GM21717 (cell line): ENCODE results near the gene FXYD1.

Experiments used
- ATAC-seq: cut with Tn5 transposase; IDR thresholded peaks from one replicate; pipeline ENCODE4 v1.9.1; 2021; ENCODE audit warnings: mild to moderate bottlenecking, moderate library complexity; ENCODE audit not compliant: unreplicated experiment

FXYD1 gene

DNA sequence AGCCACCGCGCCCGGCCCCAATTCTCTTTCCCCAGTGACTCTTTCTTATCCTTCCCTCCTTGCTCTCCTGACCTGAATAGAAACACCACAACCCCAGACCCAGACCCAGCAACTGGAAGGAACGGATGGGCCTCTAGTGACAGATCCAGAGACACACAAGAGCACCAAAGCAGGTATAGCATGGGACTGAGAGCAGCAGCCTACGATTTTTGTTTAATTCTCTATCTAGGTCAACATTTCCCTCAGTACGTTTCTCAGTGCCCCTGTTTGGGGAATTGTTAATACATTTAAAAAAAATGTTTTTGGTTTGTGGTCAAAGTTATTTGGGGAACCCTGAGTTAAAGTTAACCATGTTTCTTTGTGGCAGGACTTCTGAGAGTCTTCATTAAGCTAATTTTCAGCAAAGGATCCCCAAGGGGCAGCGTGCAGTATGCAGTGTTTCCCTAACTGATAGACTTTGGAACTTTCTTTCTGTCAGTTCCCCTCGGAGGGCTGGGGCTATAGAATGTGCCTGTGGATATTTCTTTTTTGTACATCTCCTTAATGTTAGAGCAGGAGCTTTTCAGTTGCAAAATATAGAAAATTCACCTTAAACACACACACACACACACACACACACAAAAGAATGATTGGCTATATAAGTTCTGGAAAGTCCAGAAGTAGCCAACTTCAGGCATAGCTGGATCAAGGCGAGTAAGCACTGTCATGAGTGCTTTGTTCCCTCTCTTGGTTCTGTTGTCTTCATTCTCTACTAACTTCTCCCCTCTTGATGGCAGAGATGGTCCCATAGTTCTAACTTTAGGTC, 22.2 kb downstream of the FXYD1 start:
- ATAC-seq: no peak

DNA sequence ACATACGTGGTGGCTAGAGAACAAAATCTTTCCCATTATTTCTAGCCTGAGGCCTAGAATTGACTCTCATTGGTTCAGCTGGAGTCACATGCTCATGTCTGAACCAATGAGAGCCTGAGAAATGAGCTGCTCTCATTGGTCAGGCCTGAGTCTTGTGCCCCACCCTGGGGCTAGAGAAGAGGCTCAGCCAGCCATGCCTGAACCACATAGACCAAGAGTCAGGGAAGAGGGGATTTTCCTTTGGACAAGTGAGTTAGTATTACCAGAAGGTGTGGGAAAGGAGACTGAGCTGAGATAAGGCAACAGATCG, 22.8 kb downstream of the FXYD1 start:
- ATAC-seq: no peak

DNA sequence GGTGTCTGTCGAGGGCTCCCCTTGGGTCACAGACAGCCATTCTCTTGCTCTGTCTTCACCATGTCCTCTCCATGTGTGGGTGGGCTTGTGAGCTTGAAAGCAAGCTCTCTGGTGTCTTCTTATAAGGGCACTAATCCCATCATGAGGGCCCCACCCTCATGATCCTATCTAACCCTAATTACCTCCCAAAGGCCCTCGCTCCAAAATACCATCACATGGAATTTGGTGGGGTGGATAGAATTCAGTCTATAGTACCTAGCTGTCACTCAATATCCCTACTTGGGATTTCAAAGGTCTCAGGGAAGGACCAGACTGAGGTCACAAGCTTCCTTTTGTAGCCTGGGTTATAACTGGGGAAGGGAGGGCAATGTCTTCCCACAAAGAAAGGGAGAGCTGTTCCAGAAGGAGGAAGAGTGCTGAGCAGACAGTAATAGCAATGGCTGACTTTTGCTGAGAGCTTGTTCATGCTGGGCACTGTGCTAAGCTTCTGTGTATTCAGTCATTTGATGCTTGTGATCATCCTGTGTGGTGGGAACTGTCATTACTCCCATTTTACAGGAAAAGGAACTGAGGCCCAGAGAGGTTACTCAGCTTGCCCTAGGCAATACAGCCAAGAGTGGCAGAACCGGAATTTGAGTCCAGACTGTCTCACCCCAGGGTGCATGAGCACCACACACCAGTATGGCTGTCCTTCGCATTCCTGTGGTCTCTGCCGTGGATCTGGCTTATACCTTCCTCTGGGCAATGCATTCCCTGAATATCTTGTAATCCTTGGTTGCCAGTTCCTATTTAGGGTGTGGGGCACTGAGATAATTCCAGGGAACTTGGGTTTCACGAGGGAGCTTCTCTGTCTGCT, 24.1 kb downstream of the FXYD1 start:
- ATAC-seq: no peak

DNA sequence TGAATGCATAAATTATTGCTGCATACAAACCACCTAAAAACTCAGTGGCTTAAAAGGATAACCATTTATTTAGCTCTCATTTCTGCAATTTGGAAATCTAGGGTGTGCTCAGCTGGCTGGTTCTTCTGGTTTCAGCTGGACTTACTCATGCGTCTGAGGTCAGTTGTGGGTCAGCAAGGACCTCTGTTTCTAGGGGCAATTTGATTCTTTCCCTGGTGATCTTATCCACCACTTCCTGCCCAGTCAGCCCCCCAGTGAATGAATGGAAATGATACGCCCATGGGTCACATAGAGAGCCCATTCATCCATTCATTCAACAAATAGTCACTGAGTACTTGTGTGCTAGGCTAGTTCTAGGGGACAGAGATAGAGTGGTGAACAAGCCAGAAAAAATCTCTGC, 25.8 kb downstream of the FXYD1 start:
- ATAC-seq: no peak

DNA sequence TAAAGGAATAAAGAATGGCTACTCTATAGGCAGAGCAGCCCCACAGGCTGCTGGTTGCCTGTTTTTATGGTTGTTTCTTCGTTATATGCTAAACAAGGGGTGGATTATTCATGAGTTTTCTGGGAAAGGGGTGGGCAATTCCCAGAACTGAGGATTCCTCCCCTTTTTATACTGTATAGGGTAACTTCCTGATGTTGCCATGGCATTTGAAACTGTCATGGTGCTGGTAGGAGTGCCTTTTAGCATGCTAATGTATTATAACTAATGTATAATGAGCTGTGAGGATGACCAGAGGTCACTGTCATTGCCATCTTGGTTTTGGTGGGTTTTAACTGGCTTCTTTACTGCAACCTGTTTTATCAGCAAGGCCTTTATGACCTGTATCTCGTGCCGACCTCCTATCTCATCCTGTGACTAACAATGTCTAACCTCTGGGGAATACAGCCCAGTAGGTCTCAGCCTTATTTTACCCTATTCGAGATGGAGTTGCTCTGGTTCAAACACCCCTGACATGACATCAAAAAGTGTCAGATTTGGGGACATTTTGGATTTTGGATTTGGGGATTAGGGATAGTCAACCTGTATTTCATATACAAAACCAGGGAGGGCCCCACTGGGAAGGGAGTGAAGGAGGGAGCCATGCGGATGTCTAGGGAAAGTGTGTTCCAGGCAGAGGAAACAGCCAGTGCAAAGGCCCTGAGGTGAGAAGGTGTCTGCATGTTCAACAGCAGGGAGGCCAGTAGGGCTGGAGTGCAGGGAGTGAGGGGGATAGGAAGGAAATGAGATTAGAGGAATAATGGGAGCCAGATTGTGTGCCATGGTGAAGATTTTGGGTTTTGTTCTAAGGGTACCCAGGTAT, 26.8 kb downstream of the FXYD1 start:
- ATAC-seq: no peak

DNA sequence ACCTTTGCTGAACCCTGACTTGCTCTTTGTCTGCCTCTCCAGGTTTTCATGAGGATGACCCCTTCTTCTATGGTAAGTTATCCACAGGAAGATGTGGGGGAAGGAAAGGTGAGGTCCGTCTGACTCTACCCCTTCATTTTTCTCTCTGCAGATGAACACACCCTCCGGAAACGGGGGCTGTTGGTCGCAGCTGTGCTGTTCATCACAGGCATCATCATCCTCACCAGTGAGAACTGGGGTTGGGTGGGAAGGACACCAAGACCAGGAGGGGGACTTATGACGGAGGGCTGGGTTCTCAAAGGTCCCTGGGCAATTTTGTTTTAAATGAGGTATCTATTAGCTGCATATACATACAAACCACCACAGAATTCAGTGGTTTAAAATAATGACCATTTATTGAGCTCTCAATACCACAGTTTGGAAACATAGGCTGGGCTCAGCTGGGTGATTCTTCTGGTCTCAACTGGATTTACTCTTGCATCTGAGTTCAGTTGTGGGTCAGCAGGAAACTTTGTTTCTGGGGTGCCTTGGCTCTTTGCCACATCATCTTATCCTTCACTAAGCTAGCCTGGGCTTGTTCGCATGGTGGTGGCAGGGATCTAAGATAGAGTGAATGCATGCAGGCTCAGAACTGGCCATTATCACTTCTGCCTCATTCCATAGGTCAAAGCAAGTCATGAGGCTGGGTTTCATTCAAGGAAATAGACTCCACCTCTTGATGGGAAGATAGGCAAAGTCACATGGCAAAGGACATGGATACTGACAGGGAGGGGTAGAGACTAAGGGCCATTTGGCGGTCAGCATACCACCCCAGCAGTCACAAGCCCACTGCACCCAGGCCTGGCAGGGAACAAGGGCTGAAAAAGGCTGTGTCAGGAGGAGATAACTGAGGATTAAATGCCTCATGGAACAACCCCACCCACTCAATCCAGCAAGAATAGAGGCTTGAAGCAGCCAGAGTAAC, 27.8 kb downstream of the FXYD1 start:
- no peak for ATAC-seq

DNA sequence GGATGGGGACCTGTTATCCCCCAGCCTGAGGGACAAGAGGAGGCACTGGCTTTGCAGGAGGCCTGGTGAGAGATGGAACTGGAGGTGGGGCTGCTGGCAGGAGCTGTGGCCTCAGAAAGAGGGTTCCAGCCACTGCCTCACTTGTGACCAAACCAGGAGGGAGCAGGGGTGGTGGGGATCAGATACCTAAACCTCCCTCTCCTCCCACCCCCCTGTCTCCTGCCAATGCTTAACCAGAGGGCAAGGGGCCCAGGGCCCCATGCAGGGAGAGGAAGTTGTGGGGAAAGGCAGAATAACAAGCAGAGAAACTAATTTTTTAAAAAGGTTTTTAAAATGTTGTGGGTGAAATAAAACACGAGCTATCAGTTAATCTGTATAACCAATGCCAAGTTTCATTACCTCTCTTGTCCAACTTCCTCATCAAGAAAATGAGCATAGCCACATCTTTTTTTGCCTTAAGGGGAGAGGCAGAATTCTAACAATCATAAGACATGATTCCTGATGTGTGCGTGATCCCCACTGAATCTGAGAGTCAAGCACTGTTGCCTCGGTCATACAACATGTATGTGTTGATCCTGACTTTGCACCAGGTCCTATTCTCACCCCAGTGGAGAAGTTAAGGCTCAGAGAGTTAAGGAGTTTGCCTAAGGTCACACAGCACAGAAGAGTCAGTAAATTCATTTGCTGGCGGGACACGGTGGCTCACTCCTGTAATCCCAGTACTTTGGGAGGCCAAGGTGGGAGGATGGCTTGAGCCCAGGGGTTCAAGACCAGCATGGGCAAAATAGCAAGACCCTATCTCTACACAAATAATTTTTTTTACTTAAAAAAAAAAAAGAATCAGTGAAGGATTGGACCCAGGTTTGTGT, 28.9 kb downstream of the FXYD1 start:
- ATAC-seq: no peak

DNA sequence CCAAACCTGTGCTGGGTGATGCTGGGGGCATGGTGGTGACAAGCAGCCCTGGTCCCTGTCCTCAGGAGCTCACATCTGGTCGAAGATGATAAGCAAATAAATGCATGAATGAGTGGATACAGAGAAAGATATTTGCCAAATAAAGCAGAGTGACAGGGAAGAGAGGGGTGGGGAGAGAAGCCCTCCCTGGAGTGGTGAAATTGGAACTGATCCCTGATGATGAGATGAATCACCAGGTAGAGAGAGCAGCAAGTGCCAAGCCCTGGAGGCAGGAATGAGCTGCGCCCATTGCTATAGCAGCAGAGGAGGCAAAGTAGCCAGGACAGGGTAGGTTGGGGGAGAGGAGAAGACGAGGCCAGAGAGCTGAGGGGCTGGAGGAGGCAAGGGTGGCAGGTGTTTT, 29.6 kb downstream of the FXYD1 start:
- ATAC-seq: no peak

DNA sequence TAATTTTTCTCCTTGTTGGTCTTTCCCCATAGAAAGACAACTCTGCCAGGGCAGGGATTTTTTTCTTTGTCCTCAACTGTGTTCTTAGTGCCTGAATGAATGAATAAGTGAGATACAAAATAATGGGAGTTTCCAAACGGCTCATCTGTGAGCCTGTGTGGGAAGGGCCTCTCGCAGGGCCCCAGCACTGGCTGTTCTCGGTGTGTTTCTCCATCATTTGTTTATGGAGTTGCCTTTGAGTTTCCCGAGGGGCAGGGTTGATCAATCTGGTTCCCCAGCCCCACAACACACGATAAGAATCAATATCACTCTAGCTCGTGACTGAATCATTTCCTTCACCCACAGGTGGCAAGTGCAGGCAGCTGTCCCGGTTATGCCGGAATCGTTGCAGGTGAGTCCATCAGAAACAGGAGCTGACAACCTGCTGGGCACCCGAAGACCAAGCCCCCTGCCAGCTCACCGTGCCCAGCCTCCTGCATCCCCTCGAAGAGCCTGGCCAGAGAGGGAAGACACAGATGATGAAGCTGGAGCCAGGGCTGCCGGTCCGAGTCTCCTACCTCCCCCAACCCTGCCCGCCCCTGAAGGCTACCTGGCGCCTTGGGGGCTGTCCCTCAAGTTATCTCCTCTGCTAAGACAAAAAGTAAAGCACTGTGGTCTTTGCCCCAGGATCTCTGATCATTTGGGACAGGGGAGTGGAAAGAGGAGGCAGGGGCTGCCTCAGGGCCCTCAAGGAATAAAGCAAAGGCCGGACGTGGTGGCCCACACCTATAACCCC, 30.8 kb downstream of the FXYD1 start:
- ATAC-seq: no peak

DNA sequence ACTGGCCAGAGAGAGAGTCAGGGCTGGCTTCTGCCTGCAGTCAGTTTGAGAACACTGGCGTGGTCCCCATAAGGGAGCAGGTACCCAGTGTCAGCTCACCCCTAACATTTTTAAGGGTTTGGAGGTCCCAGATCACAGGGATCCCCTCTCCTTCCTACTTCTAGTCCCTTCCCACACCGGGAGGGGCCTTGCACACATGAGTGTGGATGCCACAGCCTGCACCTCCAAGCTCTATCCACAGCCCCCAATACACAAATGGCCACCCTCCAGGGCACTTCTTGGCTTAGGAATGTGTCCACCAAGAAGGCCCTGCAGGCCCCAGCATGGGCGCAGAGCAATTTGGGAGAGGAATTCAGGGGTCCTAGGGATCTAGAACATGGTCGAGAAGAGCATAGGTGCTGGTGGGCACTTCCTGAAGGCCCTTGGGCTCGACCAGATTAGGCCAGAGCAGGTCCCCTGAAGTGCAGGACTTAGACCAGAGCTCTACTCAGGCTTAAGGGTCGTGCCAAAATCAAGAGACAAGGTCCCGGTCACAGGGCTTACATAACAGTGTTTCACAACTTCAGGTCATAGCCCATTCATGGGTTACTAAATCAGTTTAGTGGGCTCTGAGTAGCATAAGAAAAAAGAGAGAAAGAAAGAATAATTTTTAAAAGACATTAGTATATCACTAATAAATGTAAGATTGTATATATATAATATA, 31.9 kb downstream of the FXYD1 start:
- no peak for ATAC-seq

DNA sequence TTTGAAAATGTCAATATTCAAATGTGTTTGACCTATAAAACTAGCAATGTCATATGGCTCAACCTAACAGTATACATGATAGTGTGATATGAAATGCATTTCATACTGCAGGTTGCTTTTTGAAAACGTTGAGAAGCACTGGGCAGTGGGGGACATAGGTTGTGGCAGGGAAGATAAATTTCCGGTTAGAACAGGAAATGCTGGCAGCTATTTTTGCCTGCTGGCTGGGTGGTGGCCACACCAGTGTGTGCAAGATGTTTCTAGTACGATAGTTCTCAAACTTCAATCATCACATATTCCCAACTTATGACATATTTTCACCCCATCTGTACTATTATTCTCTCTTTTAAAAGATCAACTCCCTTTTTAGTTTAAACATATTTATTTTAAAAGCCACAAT, 33.1 kb downstream of the FXYD1 start:
- ATAC-seq: no peak

DNA sequence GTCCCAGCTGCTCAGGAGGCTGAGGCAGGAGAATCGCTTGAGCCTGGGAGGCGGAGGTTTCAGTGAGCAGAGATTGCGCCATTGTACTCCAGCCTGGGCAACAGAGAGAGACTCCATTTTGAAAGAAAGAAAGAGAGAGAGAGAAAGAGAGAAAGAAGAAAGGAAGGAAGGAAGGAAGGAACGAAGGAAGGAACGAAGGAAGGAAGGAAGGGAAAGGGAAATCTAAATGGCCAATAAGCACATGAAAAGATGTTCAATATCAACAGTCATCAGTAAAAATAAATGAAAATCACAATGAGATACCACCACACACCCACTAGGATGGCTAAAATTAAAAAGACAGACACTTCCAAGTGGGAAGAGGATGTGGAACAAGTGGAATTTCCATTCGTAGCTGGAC, 35.6 kb downstream of the FXYD1 start:
- ATAC-seq: no peak

DNA sequence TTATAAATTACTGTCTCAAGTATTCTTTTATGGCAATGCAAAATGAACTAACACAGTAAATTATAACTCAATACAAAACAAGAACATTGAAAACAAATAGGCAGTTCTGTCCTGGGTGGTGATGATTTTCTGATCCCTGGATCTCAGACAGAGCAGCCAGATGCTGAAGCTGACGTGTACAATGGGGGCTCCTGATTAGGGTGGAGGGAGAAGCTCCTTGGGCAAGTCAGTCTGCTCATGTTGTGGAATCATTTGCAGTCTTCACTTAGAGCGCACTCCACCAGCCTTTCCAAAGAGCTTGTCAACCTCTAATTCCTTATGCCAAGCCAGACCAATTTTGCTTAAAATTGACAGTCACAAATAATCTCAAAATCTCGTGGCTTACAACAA, 37.6 kb downstream of the FXYD1 start:
- no peak for ATAC-seq

DNA sequence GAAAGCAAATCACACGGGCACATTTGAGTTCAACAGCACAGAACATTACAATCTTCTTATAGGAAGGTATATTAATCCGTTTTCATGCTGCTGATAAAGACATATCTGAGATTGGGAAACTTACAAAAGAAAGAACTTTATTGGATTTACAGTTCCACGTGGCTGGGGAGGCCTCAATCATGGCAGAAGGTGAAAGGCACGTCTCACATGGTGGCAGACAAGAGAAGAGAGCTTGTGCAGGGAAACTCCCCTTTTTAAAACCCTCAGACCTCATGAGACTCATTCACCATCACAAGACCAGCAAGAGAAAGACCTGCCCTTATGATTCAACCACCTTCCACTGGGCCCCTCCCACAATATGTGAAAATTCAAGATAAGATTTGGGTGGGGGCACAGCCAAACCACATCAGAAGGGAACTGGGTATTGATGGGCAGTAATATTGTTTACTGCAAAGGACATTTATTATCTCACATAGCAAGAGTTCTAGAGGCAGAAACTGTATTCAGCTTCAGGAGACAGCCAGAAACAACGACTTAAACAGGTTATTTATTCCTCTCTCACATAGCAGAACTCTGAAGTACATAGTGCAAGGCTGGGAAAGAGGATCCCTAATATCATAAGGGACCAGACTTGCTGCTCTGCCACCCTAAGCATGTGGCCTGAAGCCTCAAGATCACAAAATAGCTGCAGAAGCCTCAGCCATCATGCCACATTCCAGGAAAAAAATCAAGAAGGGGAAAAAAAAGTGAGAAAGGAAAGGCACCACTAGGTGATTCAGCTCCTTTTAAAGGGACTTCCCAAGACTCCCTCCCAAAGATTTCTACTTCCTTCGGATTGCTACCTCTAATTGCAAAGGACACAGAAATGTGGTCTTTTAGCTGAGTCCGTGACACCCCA, 39.0 kb downstream of the FXYD1 start:
- ATAC-seq: no peak

DNA sequence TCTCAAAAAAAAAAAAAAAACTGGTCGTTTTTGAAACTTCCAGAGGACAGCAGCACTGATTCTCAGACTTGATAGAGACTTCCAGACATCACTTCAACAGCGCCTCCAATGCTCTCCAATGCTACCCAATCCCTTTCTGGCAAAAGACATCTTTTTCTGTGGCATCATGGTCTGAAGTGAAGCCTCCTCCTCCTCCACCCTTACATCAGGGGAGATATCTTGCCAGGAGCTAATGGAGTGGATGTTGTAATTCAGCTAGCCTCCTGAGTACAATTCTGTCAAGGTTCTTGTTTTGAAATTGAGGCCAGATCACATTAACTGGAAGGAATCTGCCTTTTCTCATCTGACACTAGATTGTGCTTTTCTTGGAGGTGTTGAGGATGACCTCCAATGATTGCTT, 40.1 kb downstream of the FXYD1 start:
- no peak for ATAC-seq

DNA sequence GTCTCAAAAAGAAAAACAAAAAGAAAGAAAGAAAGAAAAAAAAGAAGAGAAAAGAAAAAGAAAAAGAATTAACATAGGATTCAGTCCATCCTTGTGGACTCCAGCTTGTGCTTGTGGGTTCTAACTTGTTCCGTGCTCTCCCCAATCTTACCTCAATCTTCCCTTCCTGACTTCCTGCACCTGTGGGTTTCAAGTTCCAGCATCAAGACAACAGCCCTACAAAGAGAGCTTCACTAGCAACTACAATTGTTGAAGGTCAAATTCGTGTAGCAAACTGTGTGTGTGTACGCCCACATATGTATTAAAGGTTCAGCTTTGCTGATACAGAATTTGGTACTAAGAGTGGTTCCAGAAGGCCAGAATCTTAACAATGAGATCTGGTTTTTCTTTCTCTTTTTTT, 41.2 kb downstream of the FXYD1 start:
- ATAC-seq: no peak

DNA sequence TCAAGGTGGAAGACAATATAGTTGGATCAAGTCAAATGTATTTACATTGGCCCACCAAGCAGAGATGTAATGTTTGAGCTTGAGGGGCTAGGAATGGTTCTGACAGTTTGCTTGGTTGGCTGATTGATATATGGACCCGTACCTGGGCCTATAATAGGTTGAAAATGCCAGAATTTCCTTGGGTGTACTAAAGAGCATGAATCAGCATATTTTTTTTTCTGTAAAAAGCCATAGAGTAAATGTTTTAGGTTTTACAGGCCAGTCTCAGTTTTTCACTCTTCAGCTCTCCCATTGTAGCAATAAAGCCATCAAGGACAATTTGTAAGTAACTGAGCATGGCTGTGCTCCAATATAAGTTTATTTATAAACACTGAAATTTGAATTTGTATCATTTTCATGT, 42.8 kb downstream of the FXYD1 start:
- ATAC-seq: no peak
